AG08395 (cell line): ENCODE results near the gene KLHL40.

Source experiments
- DNase-seq: peaks from one replicate; pipeline ENCODE4 v3.0.0; 2012; ENCODE audit warnings: mixed read lengths, low spot score

The KLHL40 gene

GRCh38 chr3:42723219-42723618 lies 37.9 kb downstream of the KLHL40 start:
- DNase-seq, result no peak

GRCh38 chr3:42725454-42725853 lies 40.1 kb downstream of the KLHL40 start:
- no peak for DNase-seq

GRCh38 chr3:42728056-42728455 lies 42.7 kb downstream of the KLHL40 start:
- no peak for DNase-seq

DNA sequence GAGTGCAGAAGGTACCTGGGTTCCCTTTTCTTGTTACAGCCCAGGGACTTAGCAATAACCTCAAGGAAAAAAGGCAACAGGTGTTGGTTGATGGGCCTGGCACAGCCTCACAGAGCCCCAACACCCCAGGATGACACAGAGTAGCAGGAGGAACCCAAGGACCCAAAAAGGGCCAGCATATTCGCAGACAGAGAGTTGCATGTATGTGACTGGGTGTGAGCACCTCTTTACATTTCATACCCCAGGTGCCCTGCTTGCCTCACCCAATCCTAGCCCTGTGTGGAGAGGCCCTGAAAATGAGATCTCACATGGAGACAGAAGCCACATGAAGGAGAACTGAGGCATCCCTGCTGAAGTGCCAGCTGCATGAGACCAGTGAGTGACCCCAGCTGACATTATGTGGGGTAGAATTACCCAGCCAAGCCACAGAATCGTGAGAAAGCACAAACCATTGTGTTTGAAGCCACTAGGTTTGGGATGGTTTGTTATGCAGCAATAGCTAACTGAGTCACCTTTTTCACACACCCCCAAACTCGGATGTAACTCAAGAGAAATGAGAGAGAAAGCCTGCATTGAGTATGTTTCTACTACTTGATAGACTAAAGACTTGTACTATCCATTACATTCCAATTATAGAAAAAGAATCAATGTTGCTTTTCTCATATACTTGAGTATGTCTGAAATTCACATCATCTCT lies 43.5 kb downstream of the KLHL40 start:
- no peak for DNase-seq

DNA sequence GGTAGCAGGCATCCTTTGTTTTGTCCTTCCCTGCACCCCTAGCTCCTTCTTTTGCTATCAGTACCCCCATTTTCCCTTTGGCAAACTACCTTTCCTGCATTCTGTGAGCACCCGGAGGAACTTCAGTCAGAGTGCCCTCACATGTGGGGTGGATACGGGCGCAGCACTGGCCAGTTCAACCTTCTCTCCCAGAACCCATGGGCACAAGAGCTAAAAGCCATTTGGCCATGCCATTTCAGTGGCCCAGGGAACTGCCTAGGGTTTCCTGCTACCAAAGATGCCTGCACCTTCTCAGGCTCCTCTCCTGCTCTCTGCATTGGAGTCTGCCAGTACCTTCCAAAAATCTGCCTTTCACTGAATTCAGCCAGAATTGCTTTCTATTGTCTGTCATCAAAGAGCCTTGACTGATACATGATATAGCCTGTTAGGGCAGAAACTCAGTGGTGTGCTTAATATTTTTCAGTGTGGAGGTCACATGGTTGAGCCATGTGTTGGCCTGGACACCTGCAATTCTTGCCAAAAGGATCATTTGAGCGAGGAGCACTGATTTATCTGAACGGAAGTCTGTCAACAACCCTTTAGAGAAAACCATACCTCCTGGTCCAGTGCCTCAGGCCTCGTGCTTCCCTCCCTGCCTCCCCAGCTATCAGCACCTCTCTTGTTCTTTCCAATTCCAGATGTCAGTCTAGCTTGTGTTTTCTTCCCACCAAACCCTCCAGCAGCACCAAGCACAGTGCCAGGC lies 44.2 kb downstream of the KLHL40 start:
- no peak for DNase-seq

DNA sequence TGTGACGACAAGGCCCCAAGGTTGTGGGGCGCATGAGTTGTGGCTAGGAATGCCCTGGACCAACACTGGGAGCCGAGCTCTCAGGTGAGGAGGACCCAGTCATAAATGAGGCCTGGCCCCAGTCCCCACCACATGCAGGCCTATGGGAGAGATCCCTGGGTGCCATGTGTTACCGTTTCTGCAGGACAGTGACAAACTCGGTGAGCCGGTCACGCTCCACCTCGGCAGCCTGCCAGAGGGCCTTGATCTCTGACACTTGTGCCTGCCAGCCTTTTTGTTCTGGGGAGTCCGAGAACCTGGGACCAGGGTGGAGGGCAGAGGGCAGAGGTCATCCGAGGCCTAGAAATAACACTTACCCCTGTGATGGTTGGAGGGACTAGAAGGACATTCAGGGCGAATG lies 45.0 kb downstream of the KLHL40 start:
- DNase-seq, result no peak

GRCh38 chr3:42730706-42731420 lies 45.5 kb downstream of the KLHL40 start:
- DNase-seq, result no peak

DNA sequence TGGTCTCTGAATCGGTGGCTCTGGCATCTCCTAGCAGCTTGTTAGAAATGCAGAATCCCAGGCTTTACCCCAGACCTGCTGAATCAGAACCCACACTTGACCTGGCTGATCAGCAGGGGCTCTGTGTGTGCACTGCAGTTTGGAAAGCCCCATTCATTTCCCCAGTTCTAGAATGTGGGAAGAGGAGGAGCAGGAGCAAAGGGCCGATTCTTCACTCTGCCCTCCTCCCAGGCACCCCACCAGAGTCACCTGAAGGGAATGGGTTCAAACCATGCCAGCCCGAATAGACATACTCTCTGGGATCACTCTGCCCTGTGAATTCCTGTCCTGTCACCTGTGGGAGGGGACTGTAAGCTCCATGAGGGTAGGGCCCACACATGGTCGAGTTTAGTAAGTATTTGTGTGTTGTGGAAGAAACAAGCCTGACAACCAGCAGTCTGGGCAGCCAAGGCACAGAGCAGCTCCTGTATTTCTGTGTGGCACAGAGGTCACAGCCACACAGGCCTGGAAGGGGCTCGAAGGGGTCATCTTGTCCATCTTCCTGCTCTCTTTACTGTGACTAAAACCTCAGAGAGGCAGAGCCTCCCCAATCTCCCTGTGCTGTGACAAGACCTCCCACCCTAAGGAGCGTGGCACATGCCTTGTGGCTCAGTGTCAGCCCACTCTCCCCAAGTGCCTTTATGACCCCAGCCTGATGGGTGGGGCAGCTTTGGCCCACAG lies 46.3 kb downstream of the KLHL40 start:
- no peak for DNase-seq

DNA sequence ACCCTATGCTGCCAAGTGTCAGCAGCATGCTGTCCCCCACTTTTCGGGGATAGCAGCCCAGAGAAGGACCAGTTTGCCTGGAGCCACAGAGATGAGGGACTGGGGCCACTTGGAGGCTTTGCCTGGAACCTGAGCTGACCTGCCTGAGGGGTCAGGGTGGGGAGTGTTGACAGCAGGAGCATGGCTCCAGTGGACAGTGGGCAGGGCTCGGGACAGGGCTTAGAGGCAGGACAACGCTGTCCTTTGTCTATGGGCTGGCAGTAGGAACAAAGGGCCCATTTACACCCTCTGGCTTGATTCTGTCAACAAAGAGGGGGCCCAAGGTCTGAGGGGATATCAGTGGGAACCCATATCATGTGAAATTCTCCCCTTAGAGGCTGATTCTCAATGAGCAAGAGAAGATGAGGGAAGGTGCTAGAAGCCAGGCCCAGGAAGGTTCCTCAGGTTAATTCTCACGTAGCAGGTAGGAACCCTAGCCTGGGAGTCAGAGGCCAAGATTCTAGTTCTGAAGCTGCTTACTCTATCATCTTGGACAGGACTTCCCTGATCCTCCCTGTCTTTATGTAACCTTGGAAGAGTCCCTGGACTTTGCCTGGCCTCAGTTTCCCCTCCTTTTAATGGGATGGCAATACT lies 47.0 kb downstream of the KLHL40 start:
- DNase-seq, result no peak

- no peak for DNase-seq
Measured at GRCh38 chr3:42732829-42733459, 47.6 kb downstream of the KLHL40 start.

- DNase-seq, result no peak
Measured at GRCh38 chr3:42733501-42734262, 48.3 kb downstream of the KLHL40 start.

DNA sequence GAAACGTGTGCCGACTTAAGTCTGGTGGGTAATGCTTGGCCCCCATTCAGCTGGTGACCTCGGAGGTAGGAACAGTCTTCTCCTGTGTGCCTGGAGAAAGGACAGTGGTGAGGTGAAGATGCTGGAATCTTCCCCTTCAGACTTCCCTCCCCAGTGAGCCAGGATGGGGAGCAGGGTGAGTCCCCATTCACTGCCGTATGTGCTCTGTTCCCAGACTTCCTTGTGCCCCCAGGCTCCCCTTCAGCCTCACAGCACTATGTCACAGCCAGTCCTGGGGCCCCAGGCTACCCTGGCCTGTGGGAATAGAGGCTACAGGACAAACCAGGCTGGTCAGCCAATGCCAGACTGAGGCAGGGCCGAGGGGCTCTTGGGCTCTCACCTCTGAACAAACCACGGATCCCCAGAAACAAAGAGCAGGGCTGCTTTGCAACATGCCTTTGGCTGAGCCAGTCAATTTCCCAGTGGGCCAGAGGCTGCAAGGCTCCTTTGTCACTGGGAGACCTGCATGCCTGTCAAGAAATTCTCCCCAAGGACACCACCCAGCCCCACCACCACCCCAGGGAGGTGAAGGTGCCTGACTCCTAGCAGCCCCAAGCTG lies 49.0 kb downstream of the KLHL40 start:
- DNase-seq, result no peak

DNA sequence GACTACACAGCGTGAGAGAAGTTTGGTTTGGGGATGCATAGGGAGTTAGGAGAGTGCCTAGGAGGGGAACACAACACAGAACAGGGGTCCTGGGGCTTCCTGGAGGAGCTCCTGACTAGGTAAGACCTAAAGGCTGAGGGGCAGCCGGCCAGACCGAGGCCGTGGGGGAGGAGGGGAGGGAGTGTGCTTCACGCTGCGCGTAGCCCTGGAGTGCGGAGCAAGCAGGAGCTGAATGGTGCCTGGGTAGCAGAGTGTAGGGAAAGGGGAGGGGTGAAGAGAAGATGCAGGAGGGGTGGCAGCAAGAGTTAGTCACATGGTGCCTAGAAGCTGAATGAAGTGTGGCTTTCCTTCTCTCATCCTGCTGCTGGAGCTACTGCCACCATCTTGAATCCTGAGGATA lies 49.7 kb downstream of the KLHL40 start:
- no peak for DNase-seq

DNA sequence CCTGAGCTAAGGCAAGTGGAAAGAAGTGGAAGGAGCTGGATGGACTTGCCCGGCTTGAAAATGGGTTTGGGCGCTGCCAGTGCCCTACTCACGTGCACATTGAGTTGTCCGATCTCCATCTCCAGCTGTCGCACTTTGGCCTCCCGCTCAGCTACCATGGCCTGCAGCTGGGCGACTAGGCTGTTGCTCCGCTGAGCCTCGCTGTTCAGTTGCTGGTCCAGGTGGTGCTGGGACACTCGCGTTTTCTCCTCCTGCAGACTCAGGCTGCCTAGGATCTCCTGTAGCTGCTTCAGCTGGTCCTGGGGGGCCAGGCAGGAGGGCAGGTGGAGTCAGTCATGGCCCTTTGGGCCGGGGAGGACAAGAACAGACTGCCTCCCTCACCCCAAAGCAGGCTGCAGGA lies 50.3 kb downstream of the KLHL40 start:
- no peak for DNase-seq

GRCh38 chr3:42736081-42736480 lies 50.7 kb downstream of the KLHL40 start:
- DNase-seq, result no peak

GRCh38 chr3:42736531-42736930 lies 51.2 kb downstream of the KLHL40 start:
- DNase-seq, result no peak

DNA sequence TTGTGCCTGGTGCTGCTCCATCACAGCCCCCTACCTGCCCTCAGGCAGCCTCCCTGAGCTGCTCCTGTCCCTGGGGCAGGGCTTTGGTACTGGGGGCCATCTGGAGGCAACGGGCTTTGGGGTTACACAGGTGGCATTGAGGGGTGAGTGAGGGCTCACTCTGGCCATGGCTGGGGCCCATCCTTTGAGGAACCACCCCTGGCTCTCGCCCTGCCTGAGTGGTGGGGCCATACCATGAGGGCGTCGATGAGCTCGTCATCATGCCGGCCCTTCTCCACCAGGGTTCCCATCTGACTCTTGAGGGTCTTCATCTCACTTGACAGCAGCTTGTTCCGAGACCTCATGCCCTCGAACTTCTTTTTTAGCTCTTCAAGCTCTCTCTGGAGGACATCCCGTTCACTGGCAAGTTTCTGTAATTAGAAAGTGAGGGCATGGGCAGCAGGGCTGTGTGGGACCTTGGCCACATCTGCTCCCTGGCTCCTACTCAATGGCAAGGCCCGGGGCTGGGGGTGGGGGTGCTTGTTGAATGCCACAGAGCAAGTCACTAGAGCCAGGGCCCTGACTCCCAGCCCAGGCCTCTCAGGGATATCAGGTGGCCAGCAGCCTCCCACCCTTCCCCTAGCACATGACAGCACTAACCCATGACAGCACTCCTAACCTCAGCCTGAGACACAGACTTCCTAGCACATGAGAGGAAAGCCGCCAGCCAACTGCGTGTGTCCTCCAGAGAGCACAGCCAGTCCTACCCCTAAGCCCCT lies 54.2 kb downstream of the KLHL40 start:
- no peak for DNase-seq

GRCh38 chr3:42741796-42742195 lies 56.5 kb downstream of the KLHL40 start:
- DNase-seq, result no peak
